HCT116 (cell line): Measurements from ENCODE around the gene MED13L. TPM values are rescaled to one million over a fixed set of nuclear protein-coding genes. Genes with fewer than 3 reads are reported as not detected.
A peak's percentile ranks its signal among the peaks of the same experiment; 100 is the strongest.

Source experiments
- ATAC-seq: fragments of 200-7000 bp; cut with Tn5 transposase; 2 replicates; pipeline ENCODE4 v1.9.1; 2020; ENCODE audit warnings: mild to moderate bottlenecking, moderate library complexity
- BruUV-seq: library from RNA; stranded (reverse); fragments of 400-500 nt; replicated peaks from 2 replicates; lab custom pipeline; 2021; lab: Mats Ljungman, UMichigan
- CTCF ChIA-PET: fragments of 300-600 bp; sonication (Branson Sonifier 250); formaldehyde crosslinking; loops from one replicate; lab custom pipeline; 2021; ENCODE audit warnings: antibody characterized with exemption; lab: Charles Lee
- POLR2A ChIA-PET: fragments of 300-600, 350-600 bp; sonication (Branson Sonifier 250); formaldehyde crosslinking; loops from one replicate; lab custom pipeline; 2021; ENCODE audit warnings: antibody characterized with exemption; lab: Charles Lee
- RAD21 ChIA-PET, 2 experiments: fragments of 300-600 bp; sonication (Branson Sonifier 250); formaldehyde crosslinking; loops; one replicate each; lab custom pipeline; 2023; ENCODE audit warnings: low total read pairs in 2 of 2; ENCODE audit not compliant: uncharacterized antibody in 2 of 2, unreplicated experiment in 2 of 2, low non-redundant PET in 1 of 2; lab: Charles Lee
- DNase-seq: peaks from one replicate; pipeline ENCODE4 v3.0.0-alpha.2; 2010; ENCODE audit warnings: low read depth, low spot score
- H2AFZ ChIP-seq: fragments of 200-600 bp; shearing (Covaris generic), sonication (generic); 2 replicates; pipeline ENCODE4 v1.6.1; 2017; ENCODE audit warnings: low read depth, mixed run types, mixed read lengths, antibody characterized with exemption, low read length; ENCODE audit not compliant: poor library complexity, severe bottlenecking
- H3K27ac ChIP-seq: 2 replicates; pipeline ENCODE4 v1.5.1; 2012; ENCODE audit warnings: low read depth, low read length
- H3K27me3 ChIP-seq: fragments of 200-600 bp; sonication (generic); 2 replicates; pipeline ENCODE4 v1.6.1; 2016; ENCODE audit warnings: mixed run types, low read length, mixed read lengths; ENCODE audit not compliant: insufficient read depth
- H3K36me3 ChIP-seq, 2 experiments: fragments of 200-500 bp in 1 of 2; fragments of 200-600 bp in 1 of 2; sonication (Bioruptor generic) in 1 of 2; sonication (generic) in 1 of 2; 2 replicates each; pipeline versions ENCODE4 v1.5.1 to v1.6.1; 2014 to 2016; ENCODE audit warnings: low read length in 2 of 2, inconsistent platforms in 1 of 2, mixed read lengths in 1 of 2, mixed run types in 1 of 2; ENCODE audit not compliant: insufficient read depth in 2 of 2, control insufficient read depth in 1 of 2
- H3K4me1 ChIP-seq, 2 experiments: fragments of 200-600 bp in 1 of 2; sonication (generic) in 1 of 2; 2 replicates each; pipeline versions ENCODE4 v1.5.1 to v1.6.1; 2012 to 2017; ENCODE audit warnings: low read length in 2 of 2, inconsistent platforms in 1 of 2, mild to moderate bottlenecking in 1 of 2, mixed read lengths in 1 of 2, mixed run types in 1 of 2, moderate library complexity in 1 of 2; ENCODE audit not compliant: insufficient read depth in 2 of 2, control insufficient read depth in 1 of 2
- H3K4me2 ChIP-seq: fragments of 200-600 bp; sonication (generic); 2 replicates; pipeline ENCODE4 v1.6.1; 2017; ENCODE audit warnings: mixed run types, low read length, mixed read lengths
- H3K4me3 ChIP-seq, 2 experiments: fragments of 200-600 bp in 1 of 2; sonication (generic) in 1 of 2; replicated peaks in 1 of 2; 2 replicates each; pipeline ENCODE4 v1.5.1; 2011 to 2016; ENCODE audit warnings: low read length in 2 of 2, control low read depth in 1 of 2, low read depth in 1 of 2, mild to moderate bottlenecking in 1 of 2, mixed read lengths in 1 of 2, mixed run types in 1 of 2
- H3K79me2 ChIP-seq: fragments of 200-600 bp; sonication (generic); 2 replicates; pipeline ENCODE4 v1.6.1; 2017; ENCODE audit warnings: mild to moderate bottlenecking, mixed run types, low read length, moderate library complexity, mixed read lengths; ENCODE audit not compliant: insufficient read depth
- H3K9ac ChIP-seq: fragments of 200-600 bp; sonication (generic); 2 replicates; pipeline ENCODE4 v1.6.1; 2016; ENCODE audit warnings: low read length, mixed read lengths
- H3K9me2 ChIP-seq: fragments of 200-600 bp; sonication (generic), shearing (Covaris generic); 2 replicates; pipeline ENCODE4 v1.6.1; 2017; ENCODE audit warnings: mixed run types, mild to moderate bottlenecking, moderate library complexity; ENCODE audit not compliant: insufficient read depth
- H3K9me3 ChIP-seq, 2 experiments: fragments of 200-500 bp in 1 of 2; fragments of 200-600 bp in 1 of 2; sonication (Bioruptor generic) in 1 of 2; sonication (generic) in 1 of 2; 2 replicates each; pipeline ENCODE4 v1.6.1; 2014 to 2017; ENCODE audit warnings: low read length in 2 of 2, mixed read lengths in 2 of 2, inconsistent platforms in 1 of 2, low read depth in 1 of 2, mild to moderate bottlenecking in 1 of 2, mixed run types in 1 of 2, moderate library complexity in 1 of 2; ENCODE audit not compliant: control insufficient read depth in 1 of 2, insufficient read depth in 1 of 2
- H4K20me1 ChIP-seq: fragments of 200-600 bp; sonication (generic), shearing (Covaris generic); 2 replicates; pipeline ENCODE4 v1.6.1; 2017; ENCODE audit warnings: mixed run types, mild to moderate bottlenecking, moderate library complexity; ENCODE audit not compliant: insufficient read depth
- CEBPB ChIP-seq: IDR thresholded peaks from 2 replicates; pipeline ENCODE4 v1.6.1; 2012; ENCODE audit warnings: low read depth
- CTCF ChIP-seq, 3 experiments: fragments of 200-600 bp in 1 of 3; sonication (generic) in 1 of 3; IDR thresholded peaks in 2 of 3; conservative IDR thresholded peaks in 1 of 3; 2 replicates each; pipeline ENCODE4 v1.5.1; 2012 to 2017; ENCODE audit warnings: low read depth in 2 of 3, low read length in 2 of 3, antibody characterized with exemption in 1 of 3, borderline replicate concordance in 1 of 3, control low read depth in 1 of 3, mild to moderate bottlenecking in 1 of 3, mixed read lengths in 1 of 3, mixed run types in 1 of 3, moderate library complexity in 1 of 3; ENCODE audit not compliant: insufficient read depth in 1 of 3
- FOSL1 ChIP-seq: IDR thresholded peaks from 2 replicates; pipeline ENCODE4 v1.6.1; 2012; ENCODE audit warnings: low read depth
- JUND ChIP-seq: IDR thresholded peaks from 2 replicates; pipeline ENCODE4 v1.6.1; 2012
- POLR2A ChIP-seq: IDR thresholded peaks from 2 replicates; pipeline ENCODE4 v1.7.0; 2011; ENCODE audit warnings: borderline replicate concordance; ENCODE audit not compliant: insufficient read depth, insufficient read length; ENCODE audit errors: extremely low read depth
- RAD21 ChIP-seq: IDR thresholded peaks from 2 replicates; pipeline ENCODE4 v1.6.1; 2012; ENCODE audit warnings: low read depth, mild to moderate bottlenecking
- REST ChIP-seq: IDR thresholded peaks from 2 replicates; pipeline ENCODE4 v1.6.1; 2012; ENCODE audit warnings: low read depth
- SIN3A ChIP-seq: IDR thresholded peaks from 2 replicates; pipeline ENCODE4 v1.6.1; 2012; ENCODE audit warnings: low read depth
- TCF7L2 ChIP-seq: IDR thresholded peaks from 2 replicates; pipeline ENCODE4 v1.7.0; 2011; ENCODE audit warnings: borderline replicate concordance, inconsistent platforms; ENCODE audit not compliant: insufficient read depth, insufficient read length; ENCODE audit errors: extremely low read depth
- intact Hi-C: fragments of 100-400 bp; cut with micrococcal nuclease; formaldehyde crosslinking; loops from 2 replicates; pipeline ENCODE4 v1.10.0; 2022
- total RNA-seq: library from RNA; stranded (reverse); gene quantifications from one replicate; pipeline ENCODE4 v1.2.1, GENCODE V29; 2021; ENCODE audit not compliant: unreplicated experiment

MED13L gene
- total RNA-seq, 1 experiment from 2014 or later: 176 TPM

- no peak overlapping the region for H3K27ac ChIP-seq
- H3K79me2 ChIP-seq: peaks cover 100% of the 10 kb centered on the region
- POLR2A ChIA-PET: no interaction called here
These were observed 223.2 kb downstream of the MED13L start for GRCh38 chr12:116054280-116054679.

More at GRCh38 chr12:116054280-116054679, 223.2 kb downstream of the MED13L start:
- H3K4me3 ChIP-seq: no peak overlapping the region
- H3K36me3 ChIP-seq: no peaks in the 10 kb centered on the region
- peaks cover 6 to 21% of the 10 kb centered on the region in 2 experiments; a peak in 3 of 4 replicates for H3K4me1 ChIP-seq
- peaks cover 31% of the 10 kb centered on the region for H4K20me1 ChIP-seq
- no peaks in the 10 kb centered on the region for H3K27me3 ChIP-seq
- H3K9me2 ChIP-seq: no peaks in the 10 kb centered on the region
- peak overlapping the region; percentile 1; the same call in 1 of the 2 replicates for H3K4me2 ChIP-seq
- DNase-seq: no peak
- no peak for TF ChIP-seq REST
- TF ChIP-seq FOSL1: no peak
- no peak for TF ChIP-seq RAD21
- no peak for TF ChIP-seq CEBPB
- no peak for TF ChIP-seq TCF7L2
- no peak for TF ChIP-seq POLR2A
- no peak for TF ChIP-seq CTCF (IDR thresholded peaks at IDR 0.05 in 2 of 3, conservative IDR thresholded peaks at IDR 0.05 in 1 of 3; ENCODE audit: borderline replicate concordance in 1 of 3, insufficient read depth in 1 of 3, low read depth in 2 of 3, low read length in 2 of 3)
- no peak for TF ChIP-seq SIN3A
- no peak for TF ChIP-seq JUND
- no peak overlapping the region for H2AFZ ChIP-seq
- ATAC-seq: no peak
- BruUV-seq: no TSS peak
- H3K9me3 ChIP-seq: no peaks in the 10 kb centered on the region
- CTCF ChIA-PET: interaction anchor here (1.5 kb wide), 1 partner anchor 13 kb away, joined by 4 read pairs; no protein-coding TSS in a partner anchor
- intact Hi-C loops: no loop called here
- H3K9ac ChIP-seq: no peak overlapping the region
- RAD21 ChIA-PET: no interaction called here
